ENCODE measurements around the gene KRTAP5-2. TPM values are rescaled to one million over a fixed set of nuclear protein-coding genes. Genes with fewer than 3 reads are reported as not detected.
"Not testable (repeated sequence)": the region's sequence is repeated elsewhere in the genome, so short reads cannot be mapped to it uniquely, and the experiment has no call there.

Gene KRTAP5-2
- total RNA-seq, 2 donors from 2014 or later, result not detected

DNA sequence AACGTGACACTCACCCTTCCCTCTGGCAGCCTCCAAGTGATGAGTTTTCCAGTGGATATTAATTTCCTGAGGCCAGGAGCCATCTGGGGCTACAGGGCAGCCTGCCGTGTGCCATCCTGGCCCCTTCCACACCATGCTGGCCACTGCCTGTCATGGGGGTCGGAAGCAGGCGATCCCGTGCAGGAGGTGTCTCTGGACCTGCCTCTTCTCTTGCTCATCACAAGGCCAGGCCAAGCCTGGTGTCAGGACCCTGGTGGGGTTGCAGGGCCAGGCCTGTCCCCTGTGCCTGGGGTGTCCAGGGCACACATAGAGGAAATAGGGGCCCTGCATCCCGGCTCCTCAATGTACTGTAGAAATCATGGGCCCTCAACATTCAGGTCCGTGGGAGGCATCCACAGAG lies 6.6 kb upstream of the KRTAP5-2 start:
- no peak overlapping the region for H3K4me3 ChIP-seq (ENCODE audit: low read length)
- 86 to 91% methylated on average over 5 to 7 of the region's 7 CpGs for WGBS, 2 experiments (ENCODE audit: insufficient coverage in 1 of 2, insufficient read length in 1 of 2)
- H3K27me3 Mint-ChIP-seq (ENCODE audit: insufficient read depth), result peaks cover 23% of the 10 kb centered on the region
- no peak overlapping the region for H3K4me3 Mint-ChIP-seq
- DNase-seq, result no peak
- TF ChIP-seq, protein P1, sequence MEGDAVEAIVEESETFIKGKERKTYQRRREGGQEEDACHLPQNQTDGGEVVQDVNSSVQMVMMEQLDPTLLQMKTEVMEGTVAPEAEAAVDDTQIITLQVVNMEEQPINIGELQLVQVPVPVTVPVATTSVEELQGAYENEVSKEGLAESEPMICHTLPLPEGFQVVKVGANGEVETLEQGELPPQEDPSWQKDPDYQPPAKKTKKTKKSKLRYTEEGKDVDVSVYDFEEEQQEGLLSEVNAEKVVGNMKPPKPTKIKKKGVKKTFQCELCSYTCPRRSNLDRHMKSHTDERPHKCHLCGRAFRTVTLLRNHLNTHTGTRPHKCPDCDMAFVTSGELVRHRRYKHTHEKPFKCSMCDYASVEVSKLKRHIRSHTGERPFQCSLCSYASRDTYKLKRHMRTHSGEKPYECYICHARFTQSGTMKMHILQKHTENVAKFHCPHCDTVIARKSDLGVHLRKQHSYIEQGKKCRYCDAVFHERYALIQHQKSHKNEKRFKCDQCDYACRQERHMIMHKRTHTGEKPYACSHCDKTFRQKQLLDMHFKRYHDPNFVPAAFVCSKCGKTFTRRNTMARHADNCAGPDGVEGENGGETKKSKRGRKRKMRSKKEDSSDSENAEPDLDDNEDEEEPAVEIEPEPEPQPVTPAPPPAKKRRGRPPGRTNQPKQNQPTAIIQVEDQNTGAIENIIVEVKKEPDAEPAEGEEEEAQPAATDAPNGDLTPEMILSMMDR (conservative IDR thresholded peaks at IDR 0.05), result no peak
- no peak overlapping the region for H3K27ac Mint-ChIP-seq
- no peak overlapping the region for H3K9ac ChIP-seq (ENCODE audit: extremely low read depth, low read length, poor library complexity, severe bottlenecking)
- H3K9me3 Mint-ChIP-seq, result peaks cover 14% of the 10 kb centered on the region
- no peaks in the 10 kb centered on the region for H3K4me1 ChIP-seq (ENCODE audit: control insufficient read depth, insufficient read depth, low read length)
- H3K9me3 ChIP-seq (ENCODE audit: control insufficient read depth, low read length), result no peaks in the 10 kb centered on the region
- no peak overlapping the region for H3K27ac ChIP-seq (ENCODE audit: low read depth, low read length)
- no peaks in the 10 kb centered on the region for H3K36me3 ChIP-seq (ENCODE audit: control insufficient read depth, insufficient read depth, low read length)
- H3K36me3 Mint-ChIP-seq (ENCODE audit: low read depth), result peaks cover 2% of the 10 kb centered on the region
- no peaks in the 10 kb centered on the region for H3K27me3 ChIP-seq (ENCODE audit: control insufficient read depth, insufficient read depth, low read length, poor library complexity, severe bottlenecking)
- peaks cover 9% of the 10 kb centered on the region for H3K4me1 Mint-ChIP-seq

DNA sequence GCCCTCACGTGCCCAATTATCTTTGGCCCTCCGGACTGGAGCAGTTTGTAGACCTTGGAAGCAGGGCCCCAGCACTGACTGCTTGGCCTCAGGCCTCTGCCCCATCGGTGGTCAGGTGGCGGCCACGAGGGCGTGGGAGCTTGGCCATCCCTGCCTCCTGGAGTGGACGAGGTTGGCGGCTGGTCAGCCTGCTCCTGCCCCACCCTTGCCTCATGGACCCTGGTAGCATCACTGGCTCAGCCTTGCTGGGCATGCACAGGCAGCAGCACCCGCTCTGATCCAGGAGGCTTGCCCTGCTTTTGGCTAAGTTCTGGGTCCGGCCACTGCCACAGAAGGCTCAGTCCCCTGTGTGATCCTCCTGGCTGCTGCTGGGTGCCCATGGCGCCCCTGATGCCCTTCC lies 6.1 kb upstream of the KRTAP5-2 start:
- H3K4me3 Mint-ChIP-seq, result no peak overlapping the region
- Histone ChIP-seq H3K9ac (ENCODE audit: extremely low read depth, low read length, poor library complexity, severe bottlenecking) (no peak overlapping the region), H3K27ac (ENCODE audit: low read depth, low read length) (no peak overlapping the region), H3K4me3 (ENCODE audit: low read length) (no peak overlapping the region), H3K36me3 (ENCODE audit: control insufficient read depth, insufficient read depth, low read length) (no peaks in the 10 kb centered on the region), H3K9me3 (ENCODE audit: control insufficient read depth, low read length) (no peaks in the 10 kb centered on the region), H3K27me3 (ENCODE audit: control insufficient read depth, insufficient read depth, low read length, poor library complexity, severe bottlenecking) (no peaks in the 10 kb centered on the region), H3K4me1 (ENCODE audit: control insufficient read depth, insufficient read depth, low read length) (no peaks in the 10 kb centered on the region)
- 88 to 96% methylated on average over 10 to 11 of the region's 11 CpGs for WGBS, 2 experiments (ENCODE audit: insufficient coverage in 1 of 2, insufficient read length in 1 of 2)
- H3K36me3 Mint-ChIP-seq (ENCODE audit: low read depth), result peaks cover 2% of the 10 kb centered on the region
- H3K27ac Mint-ChIP-seq, result no peak overlapping the region
- H3K9me3 Mint-ChIP-seq, result peaks cover 16% of the 10 kb centered on the region
- TF ChIP-seq, protein P1 (conservative IDR thresholded peaks at IDR 0.05), result no peak
- H3K27me3 Mint-ChIP-seq (ENCODE audit: insufficient read depth), result peaks cover 27% of the 10 kb centered on the region
- DNase-seq, result no peak
- peaks cover 9% of the 10 kb centered on the region for H3K4me1 Mint-ChIP-seq

DNA sequence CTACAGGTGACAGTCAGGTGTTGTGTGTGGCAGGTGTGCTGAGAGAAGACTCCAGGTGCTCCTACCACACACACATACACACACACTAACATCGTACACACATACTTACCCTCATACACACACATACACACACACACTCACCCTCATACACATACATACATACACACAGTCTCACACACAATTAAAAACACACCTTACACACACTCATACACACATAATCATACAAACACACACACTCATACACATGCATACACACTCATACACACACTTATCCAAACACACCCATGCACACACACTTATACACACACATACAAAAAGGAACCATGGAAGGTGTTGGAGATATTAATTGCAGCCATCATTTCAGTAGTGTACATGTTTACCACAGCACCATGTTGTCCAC lies 5.5 kb upstream of the KRTAP5-2 start:
- Histone ChIP-seq H3K4me1 (ENCODE audit: control insufficient read depth, insufficient read depth, low read length) (no peaks in the 10 kb centered on the region), H3K36me3 (ENCODE audit: control insufficient read depth, insufficient read depth, low read length) (no peaks in the 10 kb centered on the region), H3K27me3 (ENCODE audit: control insufficient read depth, insufficient read depth, low read length, poor library complexity, severe bottlenecking) (no peaks in the 10 kb centered on the region), H3K27ac (ENCODE audit: low read depth, low read length) (no peak overlapping the region), H3K9ac (ENCODE audit: extremely low read depth, low read length, poor library complexity, severe bottlenecking) (no peak overlapping the region), H3K9me3 (ENCODE audit: control insufficient read depth, low read length) (no peaks in the 10 kb centered on the region), H3K4me3 (ENCODE audit: low read length) (no peak overlapping the region)
- H3K27me3 Mint-ChIP-seq (ENCODE audit: insufficient read depth), result peaks cover 27% of the 10 kb centered on the region
- no peak for DNase-seq
- peaks cover 2% of the 10 kb centered on the region for H3K36me3 Mint-ChIP-seq (ENCODE audit: low read depth)
- H3K4me3 Mint-ChIP-seq, result no peak overlapping the region
- TF ChIP-seq, protein P1 (conservative IDR thresholded peaks at IDR 0.05), result no peak
- peaks cover 16% of the 10 kb centered on the region for H3K9me3 Mint-ChIP-seq
- WGBS, 2 experiments (ENCODE audit: insufficient coverage in 1 of 2, insufficient read length in 1 of 2), result 84 to 100% methylated on average over 1 of the region's 1 CpG
- H3K27ac Mint-ChIP-seq, result no peak overlapping the region
- H3K4me1 Mint-ChIP-seq, result peaks cover 9% of the 10 kb centered on the region

DNA sequence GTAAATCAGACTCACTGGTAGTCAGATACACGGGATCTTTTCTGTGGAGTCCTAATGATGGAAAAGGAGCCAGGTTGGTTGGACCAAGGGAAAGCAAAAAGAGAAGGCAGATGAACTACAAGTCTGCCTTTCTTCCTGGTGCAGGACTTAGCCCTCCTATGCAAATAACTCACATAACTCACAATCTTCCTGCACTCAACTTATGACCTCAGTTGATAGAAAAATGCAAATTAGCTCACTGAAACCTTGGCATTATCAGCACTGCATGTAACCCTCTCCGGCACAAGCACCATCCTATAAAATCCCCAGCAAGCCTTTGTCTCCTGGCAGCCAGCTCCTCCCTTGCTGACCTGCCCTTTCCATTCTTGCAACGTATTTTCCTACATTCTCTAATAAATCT lies 3.6 kb upstream of the KRTAP5-2 start:
- H3K9me3 ChIP-seq (ENCODE audit: control insufficient read depth, low read length); H3K36me3 Mint-ChIP-seq (ENCODE audit: low read depth); DNase-seq; H3K4me3 ChIP-seq (ENCODE audit: low read length); H3K27ac ChIP-seq (ENCODE audit: low read depth, low read length); H3K4me1 Mint-ChIP-seq; H3K9ac ChIP-seq (ENCODE audit: extremely low read depth, low read length, poor library complexity, severe bottlenecking); H3K4me3 Mint-ChIP-seq; H3K4me1 ChIP-seq (ENCODE audit: control insufficient read depth, insufficient read depth, low read length); H3K27me3 ChIP-seq (ENCODE audit: control insufficient read depth, insufficient read depth, low read length, poor library complexity, severe bottlenecking); H3K27ac Mint-ChIP-seq; H3K36me3 ChIP-seq (ENCODE audit: control insufficient read depth, insufficient read depth, low read length): not testable (repeated sequence)
- 81 to 100% methylated on average over 1 to 2 of the region's 3 CpGs for WGBS, 2 experiments (ENCODE audit: insufficient coverage in 1 of 2, insufficient read length in 1 of 2)
- peaks cover 16% of the 10 kb centered on the region for H3K9me3 Mint-ChIP-seq
- H3K27me3 Mint-ChIP-seq (ENCODE audit: insufficient read depth), result peaks cover 30% of the 10 kb centered on the region

All from endodermal cell (in vitro differentiated cells).